HepG2 (cell line): ENCODE data around the gene CERS5. TPM values are rescaled to one million over a fixed set of nuclear protein-coding genes. Genes with fewer than 3 reads are reported as not detected.

ENCODE experiments used
- CCDC6 ChIP-seq: sonication (generic); formaldehyde crosslinking; IDR thresholded peaks from 2 replicates; pipeline ENCODE4 v1.8.1; 2022; ENCODE audit warnings: mild to moderate bottlenecking, missing genetic modification reagents, moderate library complexity
- CEBPG ChIP-seq: IDR thresholded peaks from 2 replicates; pipeline ENCODE4 v1.6.1; 2016
- FOXC1 ChIP-seq: sonication (generic); formaldehyde crosslinking; IDR thresholded peaks from 2 replicates; pipeline ENCODE4 v1.8.0; 2022; ENCODE audit warnings: mild to moderate bottlenecking, missing genetic modification reagents, borderline replicate concordance
- HMG20B ChIP-seq: conservative IDR thresholded peaks from 2 replicates; pipeline ENCODE4 v1.6.1; 2016; ENCODE audit warnings: missing genetic modification reagents, missing compliant biosample characterization
- HMGA1 ChIP-seq: sonication (generic); formaldehyde crosslinking; conservative IDR thresholded peaks from 2 replicates; pipeline ENCODE4 v1.4.0; 2020; ENCODE audit warnings: missing genetic modification reagents
- IKZF1 ChIP-seq: fragments of 450-650 bp; IDR thresholded peaks from 2 replicates; pipeline ENCODE4 v1.7.1; 2016
- LBX2 ChIP-seq: sonication (generic); formaldehyde crosslinking; IDR thresholded peaks from 2 replicates; pipeline ENCODE4 v1.5.0; 2020; ENCODE audit warnings: missing genetic modification reagents, mild to moderate bottlenecking, borderline replicate concordance
- MIER3 ChIP-seq: IDR thresholded peaks from 2 replicates; pipeline ENCODE4 v1.6.1; 2016; ENCODE audit warnings: missing compliant biosample characterization, borderline replicate concordance
- NR2F6 ChIP-seq, 2 experiments: IDR thresholded peaks; 2 replicates each; pipeline ENCODE4 v1.6.1; 2016; ENCODE audit warnings: antibody characterized with exemption in 1 of 2, mild to moderate bottlenecking in 1 of 2
- SATB2 ChIP-seq: sonication (generic); formaldehyde crosslinking; IDR thresholded peaks from 2 replicates; pipeline ENCODE4 v1.5.0; 2020; ENCODE audit warnings: missing genetic modification reagents
- TCF7L2 ChIP-seq: IDR thresholded peaks from 2 replicates; pipeline ENCODE4 v1.6.1; 2011; ENCODE audit warnings: mild to moderate bottlenecking, low read depth, low read length, moderate library complexity
- UBTF ChIP-seq: sonication (generic); formaldehyde crosslinking; IDR thresholded peaks from 2 replicates; pipeline ENCODE4 v1.4.0; 2020; ENCODE audit warnings: mild to moderate bottlenecking, missing genetic modification reagents
- ZNF318 ChIP-seq: sonication (generic); formaldehyde crosslinking; IDR thresholded peaks from 2 replicates; pipeline ENCODE4 v1.4.0; 2020; ENCODE audit warnings: mild to moderate bottlenecking, missing genetic modification reagents
- ZNF335 ChIP-seq: sonication (generic); formaldehyde crosslinking; IDR thresholded peaks from 2 replicates; pipeline ENCODE4 v1.4.0; 2020; ENCODE audit warnings: missing genetic modification reagents
- ZNF7 ChIP-seq: IDR thresholded peaks from 2 replicates; pipeline ENCODE4 v1.6.1; 2016; ENCODE audit warnings: missing biosample characterization, missing genetic modification reagents
- ZNF709 ChIP-seq: sonication (generic); formaldehyde crosslinking; IDR thresholded peaks from 2 replicates; pipeline ENCODE4 v1.5.0; 2020; ENCODE audit warnings: mild to moderate bottlenecking, missing genetic modification reagents
- polyA plus RNA-seq, 8 experiments: library from polyadenylated mRNA; depleted of rRNA in 3 of 8; stranded (reverse) in 7 of 8; unstranded in 1 of 8; fragments of >200 nt; fragmentation: Illumina TruSeq in 4 of 8; extraction: Trizol in 4 of 8; gene quantifications; 2 replicates each; pipeline versions ENCODE4 v1.2.1 to v1.2.3, GENCODE V29; 2011 to 2016; ENCODE audit warnings: low read depth in 4 of 8, missing spikeins in 1 of 8, mixed read lengths in 1 of 8; ENCODE audit not compliant: insufficient read depth in 1 of 8
- total RNA-seq, 5 experiments: library from RNA; depleted of rRNA; stranded (reverse); fragments of >200 nt; fragmentation: Illumina TruSeq; extraction: Trizol; gene quantifications; 2 replicates each; pipeline ENCODE4 v1.2.3, GENCODE V29; 2016; ENCODE audit warnings: low read depth in 1 of 5
- TF ChIP-seq, protein P1 (sequence below): sonication (generic); formaldehyde crosslinking; IDR thresholded peaks from 2 replicates; pipeline ENCODE4 v1.8.0; 2022; ENCODE audit warnings: missing genetic modification reagents, mild to moderate bottlenecking, moderate library complexity, borderline replicate concordance

Gene CERS5
- total and polyA plus RNA-seq, 2 of the 13 experiments (the other 11 are each of a cell fraction or from before 2014, with no cell fraction given): 22.3 to 48.8 TPM

GRCh38 chr12:50102646-50103309 is 64.4 kb downstream of the CERS5 start (continued):
- TF ChIP-seq CCDC6 (CRISPR knock-in tag): peak; percentile 44; the same call in 1 of the 2 replicates
- TF ChIP-seq FOXC1: peak; percentile 42; the same call in 1 of the 2 replicates
- peak; percentile 53; the same call in 1 of the 2 replicates for TF ChIP-seq NR2F6 (IDR thresholded peaks at IDR 0.05)
- TF ChIP-seq NR2F6 (CRISPR knock-in tag; IDR thresholded peaks at IDR 0.05): peak; percentile 73
- TF ChIP-seq HMG20B: no peak
- TF ChIP-seq LBX2: no peak
- TF ChIP-seq ZNF7: no peak
- TF ChIP-seq HMGA1 (CRISPR knock-in tag): no peak
- no peak for TF ChIP-seq ZNF318 (CRISPR knock-in tag)
- no peak for TF ChIP-seq TCF7L2
- TF ChIP-seq, protein P1, sequence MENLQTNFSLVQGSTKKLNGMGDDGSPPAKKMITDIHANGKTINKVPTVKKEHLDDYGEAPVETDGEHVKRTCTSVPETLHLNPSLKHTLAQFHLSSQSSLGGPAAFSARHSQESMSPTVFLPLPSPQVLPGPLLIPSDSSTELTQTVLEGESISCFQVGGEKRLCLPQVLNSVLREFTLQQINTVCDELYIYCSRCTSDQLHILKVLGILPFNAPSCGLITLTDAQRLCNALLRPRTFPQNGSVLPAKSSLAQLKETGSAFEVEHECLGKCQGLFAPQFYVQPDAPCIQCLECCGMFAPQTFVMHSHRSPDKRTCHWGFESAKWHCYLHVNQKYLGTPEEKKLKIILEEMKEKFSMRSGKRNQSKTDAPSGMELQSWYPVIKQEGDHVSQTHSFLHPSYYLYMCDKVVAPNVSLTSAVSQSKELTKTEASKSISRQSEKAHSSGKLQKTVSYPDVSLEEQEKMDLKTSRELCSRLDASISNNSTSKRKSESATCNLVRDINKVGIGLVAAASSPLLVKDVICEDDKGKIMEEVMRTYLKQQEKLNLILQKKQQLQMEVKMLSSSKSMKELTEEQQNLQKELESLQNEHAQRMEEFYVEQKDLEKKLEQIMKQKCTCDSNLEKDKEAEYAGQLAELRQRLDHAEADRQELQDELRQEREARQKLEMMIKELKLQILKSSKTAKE (CRISPR knock-in tag): peak; percentile 37; the same call in 1 of the 2 replicates
- no peak for TF ChIP-seq SATB2 (CRISPR knock-in tag)
- peak; percentile 47 for TF ChIP-seq UBTF (CRISPR knock-in tag)
- TF ChIP-seq ZNF709 (CRISPR knock-in tag): no peak
- TF ChIP-seq MIER3 (CRISPR knock-in tag): no peak; the same call in 1 of the 2 replicates
- TF ChIP-seq ZNF335: 0 out of 2 replicates have a peak, but pooled peaks have one; percentile 49
- no peak for TF ChIP-seq IKZF1
- TF ChIP-seq CEBPG (CRISPR knock-in tag): peak; percentile 48; the same call in 1 of the 2 replicates
